WTC11 (cell line): ENCODE data around the gene ARRB2.

ENCODE experiments used
- NFE2L1 ChIP-seq: sonication (generic); formaldehyde crosslinking; IDR thresholded peaks from 2 replicates; pipeline ENCODE4 v1.8.1; 2023; ENCODE audit warnings: missing genetic modification reagents
- ZBTB21 ChIP-seq: sonication (generic); formaldehyde crosslinking; IDR thresholded peaks from 2 replicates; pipeline ENCODE4 v1.8.1; 2023; ENCODE audit warnings: mild to moderate bottlenecking, missing genetic modification reagents, borderline replicate concordance
- ZNF121 ChIP-seq: sonication (generic); formaldehyde crosslinking; IDR thresholded peaks from 2 replicates; pipeline ENCODE4 v1.8.0; 2023; ENCODE audit warnings: missing genetic modification reagents
- TF ChIP-seq, protein P1 (sequence below): fragments of 200-600 bp; IDR thresholded peaks from 2 replicates; pipeline ENCODE4 v1.8.0; 2022; ENCODE audit warnings: antibody characterized with exemption

DNA sequence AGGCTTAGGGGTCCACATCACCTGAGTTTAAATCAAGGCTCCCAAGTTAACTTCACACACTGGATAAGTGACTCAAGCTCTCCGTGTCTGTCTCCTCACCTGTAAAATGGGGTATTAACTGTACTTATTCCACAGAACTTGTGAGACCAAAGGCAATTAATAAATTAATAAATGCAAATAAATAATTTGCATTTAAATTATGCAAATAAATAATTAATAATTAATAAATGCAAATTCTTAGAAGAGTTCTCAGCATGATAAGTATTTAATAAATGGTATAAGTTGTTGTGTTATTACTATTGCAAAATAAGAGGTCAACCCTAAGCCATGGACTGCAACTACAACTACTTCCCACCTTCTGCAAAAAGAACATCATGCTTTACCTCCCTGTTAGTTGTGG lies 43.0 kb downstream of the ARRB2 start:
- no peak for TF ChIP-seq NFE2L1 (CRISPR knock-in tag)
- TF ChIP-seq, protein P1, sequence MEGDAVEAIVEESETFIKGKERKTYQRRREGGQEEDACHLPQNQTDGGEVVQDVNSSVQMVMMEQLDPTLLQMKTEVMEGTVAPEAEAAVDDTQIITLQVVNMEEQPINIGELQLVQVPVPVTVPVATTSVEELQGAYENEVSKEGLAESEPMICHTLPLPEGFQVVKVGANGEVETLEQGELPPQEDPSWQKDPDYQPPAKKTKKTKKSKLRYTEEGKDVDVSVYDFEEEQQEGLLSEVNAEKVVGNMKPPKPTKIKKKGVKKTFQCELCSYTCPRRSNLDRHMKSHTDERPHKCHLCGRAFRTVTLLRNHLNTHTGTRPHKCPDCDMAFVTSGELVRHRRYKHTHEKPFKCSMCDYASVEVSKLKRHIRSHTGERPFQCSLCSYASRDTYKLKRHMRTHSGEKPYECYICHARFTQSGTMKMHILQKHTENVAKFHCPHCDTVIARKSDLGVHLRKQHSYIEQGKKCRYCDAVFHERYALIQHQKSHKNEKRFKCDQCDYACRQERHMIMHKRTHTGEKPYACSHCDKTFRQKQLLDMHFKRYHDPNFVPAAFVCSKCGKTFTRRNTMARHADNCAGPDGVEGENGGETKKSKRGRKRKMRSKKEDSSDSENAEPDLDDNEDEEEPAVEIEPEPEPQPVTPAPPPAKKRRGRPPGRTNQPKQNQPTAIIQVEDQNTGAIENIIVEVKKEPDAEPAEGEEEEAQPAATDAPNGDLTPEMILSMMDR: no peak
- no peak for TF ChIP-seq ZNF121 (CRISPR knock-in tag)
- no peak for TF ChIP-seq ZBTB21 (CRISPR knock-in tag)
